RWPE1 (cell line): Measurements from ENCODE around the gene TFRC.
A peak's percentile ranks its signal among the peaks of the same experiment; 100 is the strongest.
"Not testable (repeated sequence)": the region's sequence is repeated elsewhere in the genome, so short reads cannot be mapped to it uniquely, and the experiment has no call there.

ENCODE experiments used
- CTCF ChIA-PET: fragments of 350-600 bp; sonication (Branson Sonifier 250); formaldehyde crosslinking; extraction: SDS; loops from one replicate; lab custom pipeline; 2021; lab: Yijun Ruan, JAX
- POLR2A ChIA-PET: fragments of 400-600 bp; formaldehyde crosslinking; extraction: SDS; loops from one replicate; lab custom pipeline; 2020; ENCODE audit warnings: antibody characterized with exemption; ENCODE audit not compliant: low non-redundant PET; lab: Yijun Ruan, JAX
- DNase-seq: peaks from one replicate; pipeline ENCODE4 v3.0.0; 2012; ENCODE audit warnings: low spot score
- H3K27ac ChIP-seq: fragments of 450-650 bp; 2 replicates; pipeline ENCODE4 v1.5.1; 2017
- CTCF ChIP-seq: fragments of 450-650 bp; conservative IDR thresholded peaks from 2 replicates; pipeline ENCODE4 v1.5.1; 2017; ENCODE audit warnings: low read depth, mild to moderate bottlenecking

The TFRC gene

GRCh38 chr3:196057760-196058331 lies 24.0 kb downstream of the TFRC start:
- ChIA-PET POLR2A (no interaction called here), CTCF (no interaction called here)
- no peak for DNase-seq
- TF ChIP-seq CTCF: no peak
- H3K27ac ChIP-seq: no peak overlapping the region

- H3K27ac ChIP-seq: peak overlapping the region; percentile 27; the same call in 1 of the 2 replicates
- POLR2A ChIA-PET, DNase-seq, CTCF ChIA-PET: not testable (repeated sequence)
Observed at GRCh38 chr3:196056371-196056770, 25.5 kb downstream of the TFRC start.

DNA sequence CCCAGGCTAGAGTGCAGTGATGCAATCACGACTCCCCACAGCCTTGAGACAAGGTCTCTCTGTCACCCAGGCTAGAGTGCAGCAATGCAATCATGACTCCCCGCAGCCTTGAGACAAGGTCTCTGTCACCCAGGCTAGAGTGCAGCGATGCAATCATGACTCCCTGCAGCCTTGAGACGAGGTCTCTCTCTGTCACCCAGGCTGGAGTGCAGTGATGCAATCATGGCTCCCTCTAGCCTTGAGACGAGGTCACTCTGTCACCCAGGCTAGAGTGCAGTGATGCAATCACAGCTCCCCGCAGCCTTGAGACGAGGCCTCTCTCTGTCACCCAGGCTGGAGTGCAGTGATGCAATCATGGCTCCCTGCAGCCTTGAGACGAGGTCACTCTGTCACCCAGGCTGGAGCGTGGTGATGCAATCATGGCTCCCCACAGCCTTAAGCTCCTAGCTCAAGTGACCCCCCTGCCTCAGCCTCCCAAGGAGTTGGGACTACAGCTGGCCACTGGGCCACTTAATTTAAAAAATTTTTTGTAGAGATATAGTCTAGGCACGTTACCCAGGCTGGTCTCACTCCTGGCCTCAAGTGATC lies 26.1 kb downstream of the TFRC start:
- H3K27ac ChIP-seq: peak overlapping the region; percentile 27; the same call in 1 of the 2 replicates
- CTCF ChIA-PET: no interaction called here
- TF ChIP-seq CTCF: no peak
- no peak for DNase-seq
- POLR2A ChIA-PET: no interaction called here

DNA sequence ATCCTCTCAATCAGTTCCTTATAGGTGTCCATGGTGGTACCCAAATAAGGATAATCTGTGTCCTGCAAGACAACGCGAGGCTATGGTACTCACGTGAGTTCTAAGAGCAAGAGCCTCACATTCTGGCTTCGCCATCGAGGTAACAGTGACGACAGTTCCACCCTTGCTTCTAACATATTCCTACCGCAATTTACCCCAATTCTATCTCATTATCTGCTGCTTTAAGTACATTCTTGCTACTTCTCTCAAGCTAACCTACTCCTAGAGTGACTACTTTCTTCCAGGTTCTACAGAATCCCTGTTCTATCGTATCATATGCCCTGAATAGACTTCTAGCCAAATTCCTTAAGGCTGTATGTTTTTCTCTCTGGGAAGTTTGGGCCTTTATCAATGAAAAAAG lies 26.6 kb downstream of the TFRC start:
- no peak overlapping the region for H3K27ac ChIP-seq
- CTCF ChIA-PET: no interaction called here
- POLR2A ChIA-PET: no interaction called here
- no peak for DNase-seq
- no peak for TF ChIP-seq CTCF

DNA sequence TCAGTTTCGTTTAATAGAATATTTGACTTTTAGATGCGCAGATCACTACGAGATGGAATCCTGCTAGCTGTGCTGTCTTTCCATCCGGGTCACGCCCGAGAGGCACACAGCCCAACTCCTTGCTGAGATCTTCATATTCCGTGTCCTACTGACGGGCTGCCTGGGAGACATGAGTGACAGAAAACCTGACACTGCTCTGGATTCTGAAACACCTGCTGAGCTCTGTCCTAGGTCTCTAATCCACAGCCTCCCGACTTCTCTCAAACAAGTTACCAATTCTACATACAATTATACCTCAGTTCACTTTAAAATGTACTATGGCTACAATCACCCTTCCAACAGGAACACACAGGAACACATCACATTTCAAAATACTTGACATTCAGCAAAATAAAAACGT lies 27.2 kb downstream of the TFRC start:
- no peak overlapping the region for H3K27ac ChIP-seq
- POLR2A ChIA-PET: no interaction called here
- no peak for TF ChIP-seq CTCF
- CTCF ChIA-PET: no interaction called here
- no peak for DNase-seq

DNA sequence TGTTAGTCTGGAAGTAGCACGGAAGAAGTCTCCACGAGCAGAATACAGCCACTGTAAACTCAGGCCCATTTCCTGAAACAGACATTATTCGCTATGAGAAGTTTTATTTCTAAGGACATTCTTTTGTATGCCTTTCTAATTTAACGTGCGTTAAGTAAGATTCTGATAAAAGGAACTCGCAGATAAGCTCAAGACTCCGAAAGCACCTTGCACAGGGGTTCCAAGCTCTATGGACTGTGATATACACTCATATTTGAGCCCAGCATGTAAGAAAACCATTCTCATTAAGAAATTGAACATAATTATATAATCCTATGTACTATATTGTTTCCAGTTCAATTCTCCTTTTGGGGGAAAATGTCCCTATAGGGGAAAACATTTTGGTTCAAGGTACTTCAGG lies 28.4 kb downstream of the TFRC start:
- no peak for DNase-seq
- no peak overlapping the region for H3K27ac ChIP-seq
- POLR2A ChIA-PET: no interaction called here
- CTCF ChIA-PET: no interaction called here
- TF ChIP-seq CTCF: no peak

DNA sequence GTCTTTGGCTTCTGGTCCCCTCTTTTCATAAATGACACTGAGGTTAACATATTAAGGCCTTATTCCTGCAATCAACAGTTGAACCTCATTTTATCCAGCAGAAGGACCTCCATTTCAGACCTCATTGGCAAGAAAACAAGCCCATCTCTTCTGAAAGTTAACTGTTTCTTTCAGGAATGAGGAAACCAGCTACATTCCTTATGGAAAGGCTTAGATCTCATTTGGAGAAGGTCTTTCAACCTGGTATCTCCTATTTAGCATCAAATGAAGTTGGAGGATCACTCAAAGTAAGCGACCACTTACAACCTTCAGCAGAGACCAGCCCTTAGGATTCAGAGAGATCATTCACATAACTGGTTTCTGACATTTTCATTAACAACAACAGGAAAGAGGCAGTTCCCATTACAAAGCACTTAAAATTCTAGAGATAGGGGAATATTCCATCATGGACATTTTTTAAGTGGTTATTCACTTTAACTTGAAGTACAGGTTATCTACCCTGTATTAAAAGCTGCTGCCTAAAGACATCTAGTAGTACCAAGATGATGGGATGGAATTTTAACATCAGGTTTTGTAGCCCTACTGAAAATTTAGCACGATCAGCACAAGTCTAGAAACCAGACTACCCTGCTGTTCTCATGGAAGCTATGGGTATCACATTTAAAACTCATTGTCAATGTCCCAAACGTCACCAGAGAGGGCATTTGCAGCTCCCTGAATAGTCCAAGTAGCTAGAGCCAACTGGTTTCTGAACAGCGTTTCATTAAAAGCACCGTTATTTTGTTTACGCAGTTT lies 30.4 kb downstream of the TFRC start:
- DNase-seq: no peak
- TF ChIP-seq CTCF: no peak
- H3K27ac ChIP-seq: no peak overlapping the region
- ChIA-PET CTCF (interaction anchor here (1.5 kb wide), 1 partner anchor 22 kb away, joined by 4 read pairs; no protein-coding TSS in a partner anchor), POLR2A (no interaction called here)
